Stimulated activated CD8-positive, alpha-beta memory T cell treated with anti-CD3 and anti-CD28 coated beads, Interleukin-7, amount 100 ng/mL, for 48 hours (primary cell): ENCODE measurements around the gene ARL3.
"Not testable (repeated sequence)": the region's sequence is repeated elsewhere in the genome, so short reads cannot be mapped to it uniquely, and the experiment has no call there.

Source experiments
- DNase-seq, 2 donors: peaks; one replicate each; pipeline ENCODE4 v3.0.0-alpha.2; 2020; ENCODE audit warnings: low read depth in 1 of 2; ENCODE audit errors: extremely low read depth in 1 of 2

The ARL3 gene

DNA sequence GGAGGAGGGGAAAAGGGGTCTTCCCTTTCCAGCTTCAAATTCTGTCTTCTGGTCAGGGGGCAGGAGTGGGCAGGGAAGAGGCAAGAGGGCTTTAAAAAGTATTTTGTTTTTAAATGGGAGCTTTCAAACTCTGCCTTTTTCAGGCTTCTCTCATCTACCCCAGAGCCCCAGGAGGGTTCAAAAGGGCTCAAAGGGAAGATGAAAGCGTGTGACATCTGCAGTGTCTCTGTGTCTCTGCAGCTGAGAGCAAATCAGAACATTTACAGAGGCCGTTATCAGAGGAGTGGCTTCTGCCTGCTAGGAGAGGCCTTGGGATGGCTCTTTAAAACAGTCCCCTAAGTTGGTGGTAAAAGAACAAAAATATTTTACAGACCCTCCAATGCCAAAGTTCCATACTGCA lies 39.6 kb downstream of the ARL3 start:
- no peak for DNase-seq

DNA sequence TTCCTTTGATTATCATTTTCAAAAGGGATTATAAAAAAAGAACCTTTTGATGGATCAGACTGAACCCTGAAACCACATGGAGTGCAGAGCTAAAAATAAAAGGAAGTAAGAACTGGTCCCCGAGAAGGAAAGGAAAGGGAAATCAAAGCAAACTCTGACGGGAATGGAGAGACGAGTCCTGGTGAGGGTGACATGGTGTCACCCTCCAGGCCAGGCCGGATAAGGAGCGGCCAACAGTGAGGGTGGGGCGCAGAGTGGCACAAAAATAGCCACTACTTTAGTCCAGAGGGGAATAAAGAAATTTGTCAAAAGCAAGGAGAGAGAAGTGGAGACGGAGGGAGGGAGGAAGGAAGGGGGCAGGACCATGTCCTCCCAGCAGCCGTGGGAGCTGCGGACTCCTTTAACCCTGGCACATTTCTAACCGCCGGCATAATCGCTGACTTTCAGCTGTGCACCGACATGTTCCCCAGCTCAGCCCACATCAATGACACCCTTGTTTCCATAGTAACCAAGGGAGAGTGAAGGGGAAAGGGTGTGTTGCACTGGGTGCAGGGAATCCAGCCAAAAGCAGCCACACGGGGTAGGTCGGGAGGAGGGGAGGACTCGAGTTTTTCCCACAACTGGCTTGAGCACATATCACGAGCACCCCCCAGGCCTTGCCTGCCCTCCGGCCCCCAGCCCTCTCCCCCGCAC lies 40.2 kb downstream of the ARL3 start:
- DNase-seq: peak in 1 of 2 donors; percentile 59

DNA sequence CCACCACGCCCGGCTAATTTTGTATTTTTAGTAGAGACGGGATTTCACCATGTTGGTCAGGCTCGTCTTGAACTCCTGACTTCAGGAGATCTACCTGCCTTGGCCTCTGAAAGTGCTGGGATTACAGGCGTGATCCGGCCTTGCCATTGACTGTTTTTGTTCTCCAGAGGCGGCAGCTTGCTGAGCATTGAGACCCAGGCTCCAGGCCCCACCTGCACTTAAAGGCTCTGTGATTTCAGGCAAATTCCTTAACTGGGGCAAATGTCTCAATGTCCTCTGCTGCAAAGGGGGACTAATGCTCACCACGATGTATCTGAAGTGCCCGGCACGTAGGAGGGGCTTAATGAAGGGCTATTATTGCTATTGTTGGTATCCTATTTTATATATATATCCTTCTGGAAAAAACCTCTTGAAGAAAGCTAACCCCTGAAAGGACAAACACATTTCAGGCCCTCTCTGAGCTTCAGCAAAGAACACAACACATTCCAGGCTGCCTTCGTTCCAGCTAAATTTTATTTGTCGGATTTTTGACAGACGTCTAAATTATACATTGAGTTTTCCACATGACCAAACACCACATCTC lies 40.9 kb downstream of the ARL3 start:
- DNase-seq: no peak

- no peak for DNase-seq
Measured at GRCh38 chr10:102670871-102671434, 43.2 kb downstream of the ARL3 start.

DNA sequence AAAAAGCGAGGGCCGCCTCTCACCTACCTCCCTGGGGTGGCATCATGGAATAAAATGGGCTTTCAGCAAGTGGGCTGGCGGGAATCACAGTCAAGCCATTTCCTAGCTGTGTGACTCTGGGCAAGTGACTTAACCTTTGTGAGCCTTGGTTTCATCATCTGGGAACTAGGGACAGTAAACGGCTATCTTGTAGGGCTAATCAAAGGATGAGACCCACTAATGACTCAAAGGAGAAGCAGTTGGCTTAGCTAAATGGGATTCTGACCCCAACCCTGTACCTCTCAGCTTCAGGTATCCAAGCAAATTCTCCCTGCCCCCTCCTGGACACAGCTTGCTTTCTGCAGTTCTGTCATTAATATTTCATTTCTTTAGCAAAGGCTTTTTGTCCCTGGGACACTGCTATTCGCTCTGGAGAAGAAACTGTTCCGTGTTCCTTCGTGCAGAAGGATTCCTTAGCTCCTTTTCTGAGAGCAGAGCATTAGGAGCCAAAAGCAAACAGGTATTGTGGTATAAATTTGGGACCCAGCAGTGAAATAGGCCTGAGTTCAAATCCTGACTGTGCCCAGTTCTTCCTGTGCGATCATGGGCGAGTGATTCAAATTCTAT lies 44.0 kb downstream of the ARL3 start:
- DNase-seq: no peak

GRCh38 chr10:102669206-102670064 lies 44.8 kb downstream of the ARL3 start:
- DNase-seq: no peak

DNA sequence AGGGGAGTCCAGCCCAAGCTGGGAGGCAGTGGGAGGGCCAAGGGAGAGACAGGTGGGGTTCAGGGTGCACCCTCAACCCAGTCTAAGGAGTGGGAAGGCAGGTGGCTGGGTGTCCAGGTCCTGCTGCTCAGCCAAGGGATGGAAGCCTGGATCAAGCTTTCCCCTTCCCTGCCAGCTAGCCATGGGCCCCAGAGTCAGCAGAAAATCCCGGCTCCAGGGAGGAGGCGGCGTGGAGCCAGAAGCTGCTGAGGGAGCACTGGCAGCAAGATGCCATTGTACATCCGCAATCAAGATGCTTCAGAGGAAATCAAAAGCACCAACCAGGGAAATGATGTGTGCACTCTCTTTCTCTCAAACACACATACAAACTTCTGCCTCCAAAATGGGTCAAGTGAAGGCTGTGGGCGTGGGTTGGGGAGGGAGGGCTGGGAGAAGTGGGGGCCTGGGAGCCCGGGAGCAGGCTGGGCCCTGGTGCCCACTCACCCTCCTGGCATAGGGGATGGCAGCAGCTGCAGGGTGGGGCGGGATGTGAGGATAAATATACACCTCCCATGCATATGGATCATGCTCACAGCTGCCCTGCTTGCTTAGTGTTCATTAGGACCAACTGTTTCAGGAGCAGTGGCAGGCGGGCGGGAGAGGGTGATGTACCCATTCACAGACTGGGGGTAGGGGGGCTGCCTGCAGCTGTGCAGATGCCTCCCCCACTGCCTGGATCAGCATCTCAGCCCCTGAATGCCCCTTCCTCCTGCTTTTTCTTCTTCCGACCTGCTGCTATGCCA lies 45.7 kb downstream of the ARL3 start:
- DNase-seq: no peak

- DNase-seq: not testable (repeated sequence)
Measured at GRCh38 chr10:102667411-102667810, 46.8 kb downstream of the ARL3 start.

- DNase-seq: no peak
Measured at GRCh38 chr10:102665904-102666509, 48.2 kb downstream of the ARL3 start.

DNA sequence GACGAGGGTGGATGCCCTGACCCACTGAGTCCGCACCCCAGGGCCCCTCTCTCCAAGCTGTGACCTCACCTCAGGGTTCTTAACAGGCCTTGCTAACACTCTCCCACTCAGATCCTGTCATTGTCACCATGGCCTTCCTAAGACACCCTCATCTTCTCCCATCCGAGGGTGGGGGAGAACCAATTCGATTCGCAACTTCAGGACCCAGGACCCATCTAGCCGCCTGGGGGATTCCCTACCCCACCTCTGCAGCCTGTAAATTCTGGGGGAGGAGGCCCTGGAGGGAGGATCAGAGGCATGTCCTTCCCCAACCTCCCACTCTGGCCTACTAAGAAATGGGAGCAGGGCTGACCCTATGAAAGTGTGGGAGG lies 52.6 kb downstream of the ARL3 start:
- no peak for DNase-seq

GRCh38 chr10:102660888-102661657 lies 53.1 kb downstream of the ARL3 start:
- DNase-seq: peak in 1 of 2 donors; percentile 82

DNA sequence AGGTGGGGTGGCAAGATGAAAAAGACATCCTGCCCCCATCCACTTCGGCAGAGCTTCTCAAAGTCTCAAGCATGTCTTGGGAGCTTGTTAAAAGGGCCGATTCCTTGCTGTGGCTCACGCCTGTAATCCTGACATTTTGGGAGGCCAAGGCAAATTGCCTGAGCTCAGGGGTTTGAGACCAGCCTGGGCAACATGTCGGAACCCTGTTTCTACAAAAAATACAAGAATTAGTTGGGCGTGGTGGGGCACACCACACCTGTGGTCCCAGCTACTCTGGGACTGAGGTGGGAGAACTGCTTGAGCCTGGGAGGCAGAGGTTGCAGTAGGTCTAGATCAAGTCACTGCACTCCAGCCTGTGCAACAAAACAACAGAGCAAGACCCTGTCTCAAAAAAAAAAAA lies 55.4 kb downstream of the ARL3 start:
- DNase-seq: no peak

- DNase-seq: no peak
Measured at GRCh38 chr10:102657984-102658724, 56.0 kb downstream of the ARL3 start.

GRCh38 chr10:102657451-102657850 lies 56.7 kb downstream of the ARL3 start:
- DNase-seq: no peak

DNA sequence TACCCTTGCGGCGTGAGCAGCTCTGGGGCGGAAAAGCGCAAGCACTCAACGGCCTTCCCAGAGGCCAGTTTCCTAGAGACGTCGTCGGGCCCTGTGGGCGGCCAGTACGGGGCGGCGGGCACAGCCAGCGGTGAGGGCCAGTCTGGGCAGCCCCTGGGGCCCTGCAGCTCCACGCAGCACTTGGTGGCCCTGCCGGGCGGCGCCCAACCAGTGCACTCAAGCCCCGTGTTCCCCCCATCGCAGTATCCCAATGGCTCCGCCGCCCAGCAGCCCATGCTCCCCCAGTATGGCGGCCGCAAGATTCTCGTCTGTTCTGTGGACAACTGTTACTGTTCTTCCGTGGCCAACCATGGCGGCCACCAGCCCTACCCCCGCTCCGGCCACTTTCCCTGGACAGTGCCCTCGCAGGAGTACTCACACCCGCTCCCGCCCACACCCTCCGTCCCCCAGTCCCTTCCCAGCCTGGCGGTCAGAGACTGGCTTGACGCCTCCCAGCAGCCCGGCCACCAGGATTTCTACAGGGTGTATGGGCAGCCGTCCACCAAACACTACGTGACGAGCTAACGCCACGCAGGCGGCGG lies 57.3 kb downstream of the ARL3 start:
- no peak for DNase-seq

GRCh38 chr10:102656026-102656425 lies 58.2 kb downstream of the ARL3 start:
- no peak for DNase-seq

DNA sequence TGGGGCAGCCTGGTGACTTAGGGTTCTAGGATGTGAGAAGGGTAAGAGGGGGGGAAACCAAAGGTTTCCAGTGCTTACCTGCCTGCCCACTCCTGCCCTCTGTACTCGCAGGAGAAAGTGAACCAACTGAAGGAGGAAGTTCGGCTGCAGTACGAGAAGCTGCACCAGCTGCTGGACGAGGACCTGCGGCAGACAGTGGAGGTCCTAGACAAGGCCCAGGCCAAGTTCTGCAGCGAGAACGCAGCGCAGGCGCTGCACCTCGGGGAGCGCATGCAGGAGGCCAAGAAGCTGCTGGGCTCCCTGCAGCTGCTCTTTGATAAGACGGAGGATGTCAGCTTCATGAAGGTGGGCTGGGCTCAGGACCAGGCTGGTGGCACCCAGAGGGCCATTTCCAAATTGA lies 59.2 kb downstream of the ARL3 start:
- no peak for DNase-seq

- DNase-seq: no peak
Measured at GRCh38 chr10:102654566-102654965, 59.6 kb downstream of the ARL3 start.
